ENCODE data around the gene UBTF. TPM values are rescaled to one million over a fixed set of nuclear protein-coding genes. Genes with fewer than 3 reads are reported as not detected.

The UBTF gene
- total and polyA plus RNA-seq, 9 of the 15 experiments (the other 6 are each of a cell fraction or from before 2014, with no cell fraction given), result 1.2 to 113 (median 83.6) TPM

DNA sequence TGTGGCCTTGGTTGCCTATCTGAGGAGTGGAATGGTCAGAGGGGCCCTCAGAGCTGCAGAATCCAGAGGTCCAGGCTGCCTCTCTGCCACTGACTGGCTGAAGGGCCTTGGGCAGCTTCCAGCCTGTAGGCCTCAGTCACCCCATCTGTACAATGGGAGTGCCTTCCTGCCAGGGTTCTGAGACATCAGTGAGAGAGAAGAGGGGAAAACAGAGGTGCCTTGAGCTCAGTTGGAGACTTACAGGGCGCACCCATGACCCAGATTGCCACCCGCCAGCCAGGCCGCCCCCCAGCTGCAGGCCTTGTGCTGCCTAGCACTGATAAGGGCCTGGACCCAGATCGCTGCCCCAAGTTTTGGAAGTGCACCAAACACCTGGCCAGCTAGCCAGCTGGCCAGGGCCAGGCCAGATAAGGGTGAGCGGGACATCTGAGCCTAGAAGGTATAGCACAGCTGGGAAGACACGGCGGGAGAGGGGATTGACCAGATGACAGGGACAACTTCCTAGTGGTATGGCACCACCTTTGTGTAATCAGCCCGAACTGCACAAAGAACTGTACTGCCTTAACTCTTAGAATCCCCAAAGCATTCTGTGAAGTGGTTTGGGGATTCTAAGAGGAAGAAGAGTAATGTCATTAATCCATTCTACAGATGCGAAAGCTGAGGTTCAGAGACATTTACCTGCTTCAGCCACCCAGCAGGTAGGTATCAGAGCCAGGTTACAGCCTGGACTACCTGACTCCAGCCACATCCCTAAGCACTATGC, 47.1 kb upstream of the UBTF start (continued):
- TF ChIP-seq PPARD (CRISPR knock-in tag; IDR thresholded peaks at IDR 0.05), result no peak
- peak; percentile 92 for TF ChIP-seq ZNF24 (IDR thresholded peaks at IDR 0.05)
- peak; percentile 60 to 91 for TF ChIP-seq MAZ (CRISPR knock-in tag; conservative IDR thresholded peaks at IDR 0.05 in 1 of 2, IDR thresholded peaks at IDR 0.05 in 1 of 2)
- TF ChIP-seq, protein P1, sequence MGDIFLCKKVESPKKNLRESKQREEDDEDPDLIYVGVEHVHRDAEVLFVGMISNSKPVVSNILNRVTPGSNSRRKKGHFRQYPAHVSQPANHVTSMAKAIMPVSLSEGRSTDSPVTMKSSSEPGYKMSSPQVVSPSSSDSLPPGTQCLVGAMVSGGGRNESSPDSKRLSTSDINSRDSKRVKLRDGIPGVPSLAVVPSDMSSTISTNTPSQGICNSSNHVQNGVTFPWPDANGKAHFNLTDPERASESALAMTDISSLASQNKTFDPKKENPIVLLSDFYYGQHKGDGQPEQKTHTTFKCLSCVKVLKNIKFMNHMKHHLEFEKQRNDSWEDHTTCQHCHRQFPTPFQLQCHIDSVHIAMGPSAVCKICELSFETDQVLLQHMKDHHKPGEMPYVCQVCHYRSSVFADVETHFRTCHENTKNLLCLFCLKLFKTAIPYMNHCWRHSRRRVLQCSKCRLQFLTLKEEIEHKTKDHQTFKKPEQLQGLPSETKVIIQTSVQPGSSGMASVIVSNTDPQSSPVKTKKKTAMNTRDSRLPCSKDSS (IDR thresholded peaks at IDR 0.05; ENCODE audit: low read depth, partially characterized antibody), result no peak
- no peak for TF ChIP-seq C11orf30 (IDR thresholded peaks at IDR 0.05; ENCODE audit: low read depth)
- peak; percentile 91 for TF ChIP-seq PTBP1 (IDR thresholded peaks at IDR 0.05; ENCODE audit: low read depth, low read length)
- no peak; the same call in 1 of the 2 replicates for TF ChIP-seq ZNF707 (CRISPR knock-in tag; conservative IDR thresholded peaks at IDR 0.05)
- TF ChIP-seq, protein P2, sequence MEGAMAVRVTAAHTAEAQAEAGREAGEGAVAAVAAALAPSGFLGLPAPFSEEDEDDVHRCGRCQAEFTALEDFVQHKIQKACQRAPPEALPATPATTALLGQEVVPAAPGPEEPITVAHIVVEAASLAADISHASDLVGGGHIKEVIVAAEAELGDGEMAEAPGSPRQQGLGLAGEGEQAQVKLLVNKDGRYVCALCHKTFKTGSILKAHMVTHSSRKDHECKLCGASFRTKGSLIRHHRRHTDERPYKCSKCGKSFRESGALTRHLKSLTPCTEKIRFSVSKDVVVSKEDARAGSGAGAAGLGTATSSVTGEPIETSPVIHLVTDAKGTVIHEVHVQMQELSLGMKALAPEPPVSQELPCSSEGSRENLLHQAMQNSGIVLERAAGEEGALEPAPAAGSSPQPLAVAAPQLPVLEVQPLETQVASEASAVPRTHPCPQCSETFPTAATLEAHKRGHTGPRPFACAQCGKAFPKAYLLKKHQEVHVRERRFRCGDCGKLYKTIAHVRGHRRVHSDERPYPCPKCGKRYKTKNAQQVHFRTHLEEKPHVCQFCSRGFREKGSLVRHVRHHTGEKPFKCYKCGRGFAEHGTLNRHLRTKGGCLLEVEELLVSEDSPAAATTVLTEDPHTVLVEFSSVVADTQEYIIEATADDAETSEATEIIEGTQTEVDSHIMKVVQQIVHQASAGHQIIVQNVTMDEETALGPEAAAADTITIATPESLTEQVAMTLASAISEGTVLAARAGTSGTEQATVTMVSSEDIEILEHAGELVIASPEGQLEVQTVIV (CRISPR knock-in tag; IDR thresholded peaks at IDR 0.05; ENCODE audit: borderline replicate concordance), result no peak
- TF ChIP-seq, protein P3, sequence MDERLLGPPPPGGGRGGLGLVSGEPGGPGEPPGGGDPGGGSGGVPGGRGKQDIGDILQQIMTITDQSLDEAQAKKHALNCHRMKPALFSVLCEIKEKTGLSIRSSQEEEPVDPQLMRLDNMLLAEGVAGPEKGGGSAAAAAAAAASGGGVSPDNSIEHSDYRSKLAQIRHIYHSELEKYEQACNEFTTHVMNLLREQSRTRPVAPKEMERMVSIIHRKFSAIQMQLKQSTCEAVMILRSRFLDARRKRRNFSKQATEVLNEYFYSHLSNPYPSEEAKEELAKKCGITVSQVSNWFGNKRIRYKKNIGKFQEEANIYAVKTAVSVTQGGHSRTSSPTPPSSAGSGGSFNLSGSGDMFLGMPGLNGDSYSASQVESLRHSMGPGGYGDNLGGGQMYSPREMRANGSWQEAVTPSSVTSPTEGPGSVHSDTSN (CRISPR knock-in tag; IDR thresholded peaks at IDR 0.05; ENCODE audit: low read depth), result no peak
- TF ChIP-seq, protein P3 (tag; conservative IDR thresholded peaks at IDR 0.05; ENCODE audit: low read depth), result peak; percentile 19; the same call in 1 of the 2 replicates
- TF ChIP-seq, protein P4, sequence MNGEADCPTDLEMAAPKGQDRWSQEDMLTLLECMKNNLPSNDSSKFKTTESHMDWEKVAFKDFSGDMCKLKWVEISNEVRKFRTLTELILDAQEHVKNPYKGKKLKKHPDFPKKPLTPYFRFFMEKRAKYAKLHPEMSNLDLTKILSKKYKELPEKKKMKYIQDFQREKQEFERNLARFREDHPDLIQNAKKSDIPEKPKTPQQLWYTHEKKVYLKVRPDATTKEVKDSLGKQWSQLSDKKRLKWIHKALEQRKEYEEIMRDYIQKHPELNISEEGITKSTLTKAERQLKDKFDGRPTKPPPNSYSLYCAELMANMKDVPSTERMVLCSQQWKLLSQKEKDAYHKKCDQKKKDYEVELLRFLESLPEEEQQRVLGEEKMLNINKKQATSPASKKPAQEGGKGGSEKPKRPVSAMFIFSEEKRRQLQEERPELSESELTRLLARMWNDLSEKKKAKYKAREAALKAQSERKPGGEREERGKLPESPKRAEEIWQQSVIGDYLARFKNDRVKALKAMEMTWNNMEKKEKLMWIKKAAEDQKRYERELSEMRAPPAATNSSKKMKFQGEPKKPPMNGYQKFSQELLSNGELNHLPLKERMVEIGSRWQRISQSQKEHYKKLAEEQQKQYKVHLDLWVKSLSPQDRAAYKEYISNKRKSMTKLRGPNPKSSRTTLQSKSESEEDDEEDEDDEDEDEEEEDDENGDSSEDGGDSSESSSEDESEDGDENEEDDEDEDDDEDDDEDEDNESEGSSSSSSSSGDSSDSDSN (IDR thresholded peaks at IDR 0.05; ENCODE audit: borderline replicate concordance in 1 of 2, low read depth in 2 of 2, low read length in 2 of 2), result no peak
- peak; percentile 96 for TF ChIP-seq CXXC5 (CRISPR knock-in tag; IDR thresholded peaks at IDR 0.05)
- TF ChIP-seq KLF10 (CRISPR knock-in tag; IDR thresholded peaks at IDR 0.05), result no peak
- TF ChIP-seq, protein P5, sequence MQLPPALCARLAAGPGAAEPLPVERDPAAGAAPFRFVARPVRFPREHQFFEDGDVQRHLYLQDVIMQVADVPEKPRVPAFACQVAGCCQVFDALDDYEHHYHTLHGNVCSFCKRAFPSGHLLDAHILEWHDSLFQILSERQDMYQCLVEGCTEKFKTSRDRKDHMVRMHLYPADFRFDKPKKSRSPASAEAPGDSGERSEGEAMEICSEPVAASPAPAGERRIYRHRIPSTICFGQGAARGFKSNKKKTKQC (CRISPR knock-in tag; IDR thresholded peaks at IDR 0.05), result no peak
- TF ChIP-seq, protein P6, sequence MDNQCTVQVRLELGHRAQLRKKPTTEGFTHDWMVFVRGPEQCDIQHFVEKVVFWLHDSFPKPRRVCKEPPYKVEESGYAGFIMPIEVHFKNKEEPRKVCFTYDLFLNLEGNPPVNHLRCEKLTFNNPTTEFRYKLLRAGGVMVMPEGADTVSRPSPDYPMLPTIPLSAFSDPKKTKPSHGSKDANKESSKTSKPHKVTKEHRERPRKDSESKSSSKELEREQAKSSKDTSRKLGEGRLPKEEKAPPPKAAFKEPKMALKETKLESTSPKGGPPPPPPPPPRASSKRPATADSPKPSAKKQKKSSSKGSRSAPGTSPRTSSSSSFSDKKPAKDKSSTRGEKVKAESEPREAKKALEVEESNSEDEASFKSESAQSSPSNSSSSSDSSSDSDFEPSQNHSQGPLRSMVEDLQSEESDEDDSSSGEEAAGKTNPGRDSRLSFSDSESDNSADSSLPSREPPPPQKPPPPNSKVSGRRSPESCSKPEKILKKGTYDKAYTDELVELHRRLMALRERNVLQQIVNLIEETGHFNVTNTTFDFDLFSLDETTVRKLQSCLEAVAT (IDR thresholded peaks at IDR 0.05), result peak in 1 of 2 experiments; percentile 91; a peak in 2 of 4 replicates

Data from K562 (cell line).